Measurements from ENCODE around the gene PGGHG. TPM values are rescaled to one million over a fixed set of nuclear protein-coding genes. Genes with fewer than 3 reads are reported as not detected.
A peak's percentile ranks its signal among the peaks of the same experiment; 100 is the strongest.

PGGHG gene
- total RNA-seq, 1 donor from 2014 or later, result 10.1 TPM

DNA sequence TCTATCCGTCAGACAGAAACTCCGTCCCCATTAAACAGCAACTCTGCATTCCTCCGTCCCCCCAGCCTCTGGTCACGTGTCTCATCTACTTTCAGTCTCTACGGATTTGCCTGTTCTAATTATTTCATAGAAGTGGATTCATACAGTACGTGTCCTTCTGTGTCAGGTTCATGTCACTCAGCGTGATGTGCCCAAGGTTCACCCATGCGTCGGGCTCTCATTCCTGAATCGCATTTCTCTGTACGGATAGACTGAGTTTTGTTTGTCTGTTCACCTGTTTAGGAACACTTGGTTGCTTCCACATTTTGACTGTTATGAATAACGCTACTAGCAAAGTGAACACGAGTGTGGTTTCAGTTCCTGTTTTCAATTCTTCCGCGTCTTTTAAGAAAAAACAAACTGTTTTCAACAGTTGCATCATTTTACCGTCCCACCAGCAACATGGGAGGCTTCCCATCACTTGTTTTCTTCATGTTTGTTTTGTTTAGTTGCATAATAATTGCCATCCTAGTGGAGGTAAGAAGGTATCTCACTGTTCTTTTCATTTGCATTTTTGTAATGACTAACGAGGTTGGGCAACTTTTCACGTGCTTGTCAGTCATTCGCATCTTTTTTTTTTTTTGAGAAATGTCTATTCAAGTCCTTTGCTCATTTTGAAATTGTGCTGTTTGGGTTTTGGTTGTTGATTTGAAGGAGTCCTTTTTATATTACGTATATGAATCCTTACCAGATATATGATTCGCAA, 19.6 kb upstream of the PGGHG start:
- no peak for DNase-seq (ENCODE audit: low read depth in 2 of 2)

GRCh38 chr11:270451-271318, 18.2 kb upstream of the PGGHG start:
- no peak for DNase-seq (ENCODE audit: low read depth in 2 of 2)

- DNase-seq (ENCODE audit: low read depth in 2 of 2), result no peak
Observed at GRCh38 chr11:271319-271715, 17.6 kb upstream of the PGGHG start.

GRCh38 chr11:272195-272930, 16.6 kb upstream of the PGGHG start:
- no peak for DNase-seq (ENCODE audit: low read depth in 2 of 2)

GRCh38 chr11:272931-273198, 16.1 kb upstream of the PGGHG start:
- no peak for DNase-seq (ENCODE audit: low read depth in 2 of 2)

GRCh38 chr11:276219-276618, 12.7 kb upstream of the PGGHG start:
- DNase-seq (ENCODE audit: low read depth in 2 of 2), result no peak

DNA sequence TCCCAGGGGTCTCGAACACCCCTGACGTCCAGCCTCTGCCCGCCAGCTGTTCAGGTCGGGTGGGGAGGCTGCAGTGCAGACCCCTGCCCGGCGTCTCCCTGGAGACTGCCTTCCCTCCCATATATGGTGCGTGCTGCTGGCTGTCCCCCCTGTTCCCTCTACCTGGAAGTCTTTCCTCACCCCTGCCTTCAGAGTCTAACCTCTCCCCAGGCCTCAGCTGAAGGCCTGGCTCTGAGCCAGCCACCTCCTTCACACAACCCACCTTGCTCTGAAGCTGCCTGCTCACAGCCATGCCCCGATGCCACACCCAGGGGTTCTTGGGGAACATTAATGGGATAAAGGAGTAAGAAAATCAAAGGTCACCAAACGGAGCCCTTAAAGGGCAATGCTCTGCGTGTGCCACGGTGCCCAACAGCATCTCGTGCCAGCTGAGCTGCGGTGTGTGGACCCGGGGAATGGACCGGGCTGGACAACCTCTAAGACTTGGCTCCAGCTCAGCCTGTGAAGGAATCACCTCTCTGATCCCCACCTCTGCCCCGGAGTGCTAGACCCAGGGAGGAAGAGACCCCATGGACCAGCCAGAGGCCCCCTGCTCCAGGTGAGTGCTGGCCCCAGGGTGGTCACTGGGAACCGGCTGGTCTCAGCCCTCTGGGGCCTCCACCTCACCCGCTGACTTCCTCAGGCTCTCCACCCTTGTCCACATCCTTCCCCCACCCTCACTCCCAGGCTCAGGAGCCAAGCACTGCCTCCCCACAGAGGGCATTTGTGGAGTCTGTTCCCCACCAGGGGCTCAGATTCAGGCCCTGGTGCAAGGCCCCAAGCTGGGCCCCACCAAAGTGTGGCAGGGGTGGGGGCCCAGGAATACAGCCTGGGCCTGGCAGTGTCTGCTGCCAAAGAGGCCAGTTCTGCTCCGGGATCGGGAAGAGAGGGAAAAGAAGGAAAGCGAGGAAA, 10.7 kb upstream of the PGGHG start, which contains the start of gene NLRP6:
Gene NLRP6, plus strand, starts transcription at position 407 of the 951 bp plus-strand sequence. Its CDS starts 163 bp downstream, at position 570.
- no peak for DNase-seq (ENCODE audit: low read depth in 2 of 2)

DNA sequence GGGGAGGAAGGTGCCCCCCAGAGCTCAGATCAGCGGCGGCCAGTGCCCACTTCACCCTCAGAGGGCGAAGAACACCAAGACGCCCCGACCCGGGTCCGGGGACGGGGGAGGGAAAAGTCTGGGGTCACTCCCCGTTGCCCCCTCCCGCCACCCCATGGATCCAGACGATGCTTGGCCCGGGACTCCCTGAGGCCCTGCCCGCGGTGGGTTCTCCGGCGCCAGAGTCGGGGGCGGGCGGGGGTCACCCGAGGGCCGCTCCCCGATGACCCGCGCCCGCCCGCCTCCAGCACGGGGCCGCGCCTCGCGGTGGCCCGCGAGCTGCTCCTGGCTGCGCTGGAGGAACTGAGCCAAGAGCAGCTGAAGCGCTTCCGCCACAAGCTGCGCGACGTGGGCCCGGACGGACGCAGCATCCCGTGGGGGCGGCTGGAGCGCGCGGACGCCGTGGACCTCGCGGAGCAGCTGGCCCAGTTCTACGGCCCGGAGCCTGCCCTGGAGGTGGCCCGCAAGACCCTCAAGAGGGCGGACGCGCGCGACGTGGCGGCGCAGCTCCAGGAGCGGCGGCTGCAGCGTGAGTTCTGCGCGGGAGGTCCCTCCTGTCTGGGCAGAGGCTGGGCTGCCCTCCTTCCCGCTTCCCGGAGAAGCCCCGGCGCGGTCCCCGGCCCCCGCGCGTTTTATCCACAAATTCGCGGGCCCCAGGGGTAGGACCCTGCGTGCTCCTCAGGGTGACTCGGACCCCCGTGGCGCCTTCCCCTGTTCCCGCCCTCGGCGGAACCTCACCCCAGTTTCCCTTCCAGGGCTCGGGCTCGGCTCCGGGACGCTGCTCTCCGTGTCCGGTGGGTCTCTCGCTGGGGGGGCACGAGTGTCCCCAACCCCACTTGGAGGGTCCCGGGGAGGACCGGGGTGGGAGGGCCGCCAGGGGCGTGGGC, 9.6 kb upstream of the PGGHG start:
- no peak for DNase-seq (ENCODE audit: low read depth in 2 of 2)

DNA sequence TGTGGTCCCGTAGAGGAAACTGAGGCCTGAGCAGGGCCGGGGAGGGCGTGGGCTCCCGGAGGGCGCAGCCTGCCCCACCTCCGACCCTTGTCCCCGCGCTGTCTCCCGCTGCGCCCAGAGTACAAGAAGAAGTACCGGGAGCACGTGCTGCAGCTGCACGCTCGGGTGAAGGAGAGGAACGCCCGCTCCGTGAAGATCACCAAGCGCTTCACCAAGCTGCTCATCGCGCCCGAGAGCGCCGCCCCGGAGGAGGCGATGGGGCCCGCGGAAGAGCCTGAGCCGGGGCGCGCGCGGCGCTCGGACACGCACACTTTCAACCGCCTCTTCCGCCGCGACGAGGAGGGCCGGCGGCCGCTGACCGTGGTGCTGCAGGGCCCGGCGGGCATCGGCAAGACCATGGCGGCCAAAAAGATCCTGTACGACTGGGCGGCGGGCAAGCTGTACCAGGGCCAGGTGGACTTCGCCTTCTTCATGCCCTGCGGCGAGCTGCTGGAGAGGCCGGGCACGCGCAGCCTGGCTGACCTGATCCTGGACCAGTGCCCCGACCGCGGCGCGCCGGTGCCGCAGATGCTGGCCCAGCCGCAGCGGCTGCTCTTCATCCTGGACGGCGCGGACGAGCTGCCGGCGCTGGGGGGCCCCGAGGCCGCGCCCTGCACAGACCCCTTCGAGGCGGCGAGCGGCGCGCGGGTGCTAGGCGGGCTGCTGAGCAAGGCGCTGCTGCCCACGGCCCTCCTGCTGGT, 8.8 kb upstream of the PGGHG start:
- DNase-seq (ENCODE audit: low read depth in 2 of 2), result peak; percentile 29 to 49

DNA sequence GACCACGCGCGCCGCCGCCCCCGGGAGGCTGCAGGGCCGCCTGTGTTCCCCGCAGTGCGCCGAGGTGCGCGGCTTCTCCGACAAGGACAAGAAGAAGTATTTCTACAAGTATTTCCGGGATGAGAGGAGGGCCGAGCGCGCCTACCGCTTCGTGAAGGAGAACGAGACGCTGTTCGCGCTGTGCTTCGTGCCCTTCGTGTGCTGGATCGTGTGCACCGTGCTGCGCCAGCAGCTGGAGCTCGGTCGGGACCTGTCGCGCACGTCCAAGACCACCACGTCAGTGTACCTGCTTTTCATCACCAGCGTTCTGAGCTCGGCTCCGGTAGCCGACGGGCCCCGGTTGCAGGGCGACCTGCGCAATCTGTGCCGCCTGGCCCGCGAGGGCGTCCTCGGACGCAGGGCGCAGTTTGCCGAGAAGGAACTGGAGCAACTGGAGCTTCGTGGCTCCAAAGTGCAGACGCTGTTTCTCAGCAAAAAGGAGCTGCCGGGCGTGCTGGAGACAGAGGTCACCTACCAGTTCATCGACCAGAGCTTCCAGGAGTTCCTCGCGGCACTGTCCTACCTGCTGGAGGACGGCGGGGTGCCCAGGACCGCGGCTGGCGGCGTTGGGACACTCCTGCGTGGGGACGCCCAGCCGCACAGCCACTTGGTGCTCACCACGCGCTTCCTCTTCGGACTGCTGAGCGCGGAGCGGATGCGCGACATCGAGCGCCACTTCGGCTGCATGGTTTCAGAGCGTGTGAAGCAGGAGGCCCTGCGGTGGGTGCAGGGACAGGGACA, 8.0 kb upstream of the PGGHG start:
- DNase-seq (ENCODE audit: low read depth in 2 of 2), result no peak

DNA sequence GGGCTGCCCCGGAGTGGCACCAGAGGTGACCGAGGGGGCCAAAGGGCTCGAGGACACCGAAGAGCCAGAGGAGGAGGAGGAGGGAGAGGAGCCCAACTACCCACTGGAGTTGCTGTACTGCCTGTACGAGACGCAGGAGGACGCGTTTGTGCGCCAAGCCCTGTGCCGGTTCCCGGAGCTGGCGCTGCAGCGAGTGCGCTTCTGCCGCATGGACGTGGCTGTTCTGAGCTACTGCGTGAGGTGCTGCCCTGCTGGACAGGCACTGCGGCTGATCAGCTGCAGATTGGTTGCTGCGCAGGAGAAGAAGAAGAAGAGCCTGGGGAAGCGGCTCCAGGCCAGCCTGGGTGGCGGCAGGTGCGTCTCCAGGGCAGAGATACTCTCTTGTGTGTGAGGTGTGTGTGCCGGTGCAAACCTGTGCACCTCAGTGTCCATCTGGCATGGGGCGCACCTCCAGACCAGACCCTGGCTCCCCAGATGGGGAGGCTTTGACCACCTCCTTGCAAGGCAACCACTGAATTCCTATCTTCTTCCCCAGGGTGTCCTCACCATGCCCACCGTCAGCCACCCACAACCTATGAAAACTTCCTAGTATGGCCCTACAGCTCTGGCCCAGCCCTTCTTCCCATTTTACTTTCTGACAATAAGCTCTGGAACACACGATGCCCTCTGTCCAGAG, 7.3 kb upstream of the PGGHG start:
- DNase-seq (ENCODE audit: low read depth in 2 of 2), result no peak

GRCh38 chr11:282171-282570, 6.8 kb upstream of the PGGHG start:
- no peak for DNase-seq (ENCODE audit: low read depth in 2 of 2)

- no peak for DNase-seq (ENCODE audit: low read depth in 2 of 2)
Observed at GRCh38 chr11:282630-283360, 6.1 kb upstream of the PGGHG start.

GRCh38 chr11:283405-284104, 5.4 kb upstream of the PGGHG start:
- DNase-seq (ENCODE audit: low read depth in 2 of 2), result no peak

DNA sequence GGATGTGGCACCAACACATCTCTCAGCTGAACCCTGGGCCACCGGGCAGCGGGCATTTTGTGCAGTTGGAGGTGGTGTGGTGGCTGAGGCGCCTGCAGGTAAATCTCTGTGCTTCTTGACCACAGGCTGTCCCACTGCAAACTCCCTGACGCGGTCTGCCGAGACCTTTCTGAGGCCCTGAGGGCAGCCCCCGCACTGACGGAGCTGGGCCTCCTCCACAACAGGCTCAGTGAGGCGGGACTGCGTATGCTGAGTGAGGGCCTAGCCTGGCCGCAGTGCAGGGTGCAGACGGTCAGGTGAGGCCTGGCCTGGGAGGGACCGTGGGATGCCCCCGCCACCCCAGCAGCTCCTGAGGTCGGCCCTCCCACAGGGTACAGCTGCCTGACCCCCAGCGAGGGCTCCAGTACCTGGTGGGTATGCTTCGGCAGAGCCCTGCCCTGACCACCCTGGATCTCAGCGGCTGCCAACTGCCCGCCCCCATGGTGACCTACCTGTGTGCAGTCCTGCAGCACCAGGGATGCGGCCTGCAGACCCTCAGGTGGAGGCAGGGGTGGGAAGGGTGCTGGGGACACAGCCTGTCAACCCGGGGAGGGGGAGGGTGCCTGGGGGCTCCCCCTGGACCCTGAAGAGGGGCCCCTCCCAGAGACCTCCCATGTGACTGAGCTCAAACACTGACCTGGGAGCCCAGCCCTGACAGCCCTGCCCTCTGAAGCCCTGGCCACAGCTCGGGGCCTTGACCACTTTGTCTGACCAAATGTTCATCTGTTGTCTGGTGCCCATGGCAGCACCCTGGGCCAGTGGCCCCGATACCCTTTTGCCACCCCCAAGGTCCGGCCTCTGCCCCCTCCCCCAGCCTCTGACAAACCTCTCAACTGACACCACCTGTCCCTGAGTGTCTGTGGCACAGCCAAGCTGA, 4.6 kb upstream of the PGGHG start:
- DNase-seq (ENCODE audit: low read depth in 2 of 2), result no peak
